Liver (tissue), 9 donors: ENCODE measurements around the gene PIP4K2A. TPM values are rescaled to one million over a fixed set of nuclear protein-coding genes. Genes with fewer than 3 reads are reported as not detected.

Experiments
- DNase-seq: peaks from one replicate; pipeline ENCODE4 v3.0.0-alpha.2; 2017; ENCODE audit warnings: low spot score
- H3K27ac ChIP-seq, 2 donors: one replicate each; pipeline ENCODE4 v1.7.0; 2013; ENCODE audit warnings: inconsistent platforms in 2 of 2, low read length in 2 of 2, control low read depth in 1 of 2, low read depth in 1 of 2, mild to moderate bottlenecking in 1 of 2
- H3K27me3 ChIP-seq, 4 donors: one replicate each; pipeline versions ENCODE4 v1.6.1 to v1.7.0; 2013; ENCODE audit warnings: low read length in 3 of 4, inconsistent platforms in 1 of 4, mild to moderate bottlenecking in 1 of 4, moderate library complexity in 1 of 4; ENCODE audit not compliant: control insufficient read depth in 4 of 4, insufficient read depth in 4 of 4
- H3K36me3 ChIP-seq, 4 donors: one replicate each; pipeline versions ENCODE4 v1.6.1 to v1.7.0; 2013; ENCODE audit warnings: low read length in 3 of 4, mild to moderate bottlenecking in 3 of 4, low read depth in 1 of 4, moderate library complexity in 1 of 4; ENCODE audit not compliant: control insufficient read depth in 4 of 4, insufficient read depth in 3 of 4
- H3K4me1 ChIP-seq, 4 donors: one replicate each; pipeline versions ENCODE4 v1.6.1 to v1.7.0; 2013; ENCODE audit warnings: low read length in 3 of 4, mild to moderate bottlenecking in 3 of 4, moderate library complexity in 1 of 4; ENCODE audit not compliant: control insufficient read depth in 4 of 4, insufficient read depth in 4 of 4
- H3K4me3 ChIP-seq, 3 donors: one replicate each; pipeline versions ENCODE4 v1.6.1 to v1.7.0; 2013; ENCODE audit warnings: low read length in 3 of 3, control low read depth in 1 of 3, low read depth in 1 of 3, mild to moderate bottlenecking in 1 of 3
- H3K9ac ChIP-seq, 2 donors: one replicate each; pipeline ENCODE4 v1.7.0; 2013; ENCODE audit warnings: low read length in 2 of 2, mild to moderate bottlenecking in 2 of 2, moderate library complexity in 2 of 2, control low read depth in 1 of 2, low read depth in 1 of 2
- H3K9me3 ChIP-seq, 4 donors: one replicate each; pipeline versions ENCODE4 v1.6.1 to v1.7.0; 2013; ENCODE audit warnings: low read length in 3 of 4; ENCODE audit not compliant: control insufficient read depth in 4 of 4
- ATF3 ChIP-seq: IDR thresholded peaks from 2 replicates; pipeline ENCODE4 v1.6.1; 2016; ENCODE audit warnings: antibody characterized with exemption
- CTCF ChIP-seq: fragments of 150-350 bp; IDR thresholded peaks from 2 replicates; pipeline ENCODE4 v1.5.1; 2017; ENCODE audit warnings: improper control_type of control experiment, low read depth, low read length; ENCODE audit not compliant: missing input control
- EGR1 ChIP-seq, 2 donors: IDR thresholded peaks; 2 replicates each; pipeline ENCODE4 v1.6.1; 2016 to 2018; ENCODE audit warnings: antibody characterized with exemption in 2 of 2, low read depth in 2 of 2
- FOXA1 ChIP-seq: IDR thresholded peaks from 2 replicates; pipeline ENCODE4 v1.6.1; 2016; ENCODE audit warnings: antibody characterized with exemption
- FOXA2 ChIP-seq: IDR thresholded peaks from 2 replicates; pipeline ENCODE4 v1.6.1; 2016; ENCODE audit warnings: antibody characterized with exemption
- GABPA ChIP-seq, 2 donors: IDR thresholded peaks in 1 of 2; conservative IDR thresholded peaks in 1 of 2; 2 replicates each; pipeline ENCODE4 v1.6.1; 2016; ENCODE audit warnings: antibody characterized with exemption in 2 of 2, mild to moderate bottlenecking in 1 of 2, moderate library complexity in 1 of 2
- HNF4A ChIP-seq, 2 donors: conservative IDR thresholded peaks; 2 replicates each; pipeline ENCODE4 v1.6.1; 2016; ENCODE audit warnings: antibody characterized with exemption in 2 of 2, mild to moderate bottlenecking in 2 of 2
- HNF4G ChIP-seq: IDR thresholded peaks from 2 replicates; pipeline ENCODE4 v1.6.1; 2016; ENCODE audit warnings: antibody characterized with exemption
- JUND ChIP-seq, 2 donors: IDR thresholded peaks; 2 replicates each; pipeline ENCODE4 v1.6.1; 2016; ENCODE audit warnings: antibody characterized with exemption in 2 of 2
- MAX ChIP-seq: IDR thresholded peaks from 2 replicates; pipeline ENCODE4 v1.6.1; 2016; ENCODE audit warnings: antibody characterized with exemption
- NR2F2 ChIP-seq: IDR thresholded peaks from 2 replicates; pipeline ENCODE4 v1.6.1; 2016; ENCODE audit warnings: antibody characterized with exemption
- RAD21 ChIP-seq, 2 donors: IDR thresholded peaks; 2 replicates each; pipeline ENCODE4 v1.6.1; 2016; ENCODE audit warnings: antibody characterized with exemption in 2 of 2, mild to moderate bottlenecking in 2 of 2
- REST ChIP-seq: IDR thresholded peaks from 2 replicates; pipeline ENCODE4 v1.6.1; 2016; ENCODE audit warnings: antibody characterized with exemption, mild to moderate bottlenecking
- RXRA ChIP-seq, 2 donors: IDR thresholded peaks; 2 replicates each; pipeline ENCODE4 v1.6.1; 2017 to 2018; ENCODE audit warnings: antibody characterized with exemption in 2 of 2, mild to moderate bottlenecking in 1 of 2
- SP1 ChIP-seq: IDR thresholded peaks from 2 replicates; pipeline ENCODE4 v1.6.1; 2018; ENCODE audit warnings: antibody characterized with exemption, mild to moderate bottlenecking
- TAF1 ChIP-seq: conservative IDR thresholded peaks from 2 replicates; pipeline ENCODE4 v1.6.1; 2016; ENCODE audit warnings: antibody characterized with exemption, mild to moderate bottlenecking
- YY1 ChIP-seq: IDR thresholded peaks from 2 replicates; pipeline ENCODE4 v1.6.1; 2016; ENCODE audit warnings: antibody characterized with exemption, mild to moderate bottlenecking
- ZBTB33 ChIP-seq: IDR thresholded peaks from 2 replicates; pipeline ENCODE4 v1.6.1; 2016; ENCODE audit warnings: antibody characterized with exemption
- WGBS: extraction: QIAGEN DNeasy Blood & Tissue Kit; methylation state at CpG from one replicate; pipeline ENCODE4 v1.1.7; 2013; 5-methylcytosine and 5-hydroxymethylcytosine counted together
- polyA plus RNA-seq, 2 donors: library from polyadenylated mRNA; stranded (reverse) in 1 of 2; unstranded in 1 of 2; fragments of 200-250 nt in 1 of 2; fragments of >200 nt in 1 of 2; fragmentation: Nextera tagmentation in 1 of 2; extraction: Ambion mirVana in 1 of 2; gene quantifications; one replicate each; pipeline versions ENCODE4 v1.2.1 to v1.2.3, GENCODE V29; 2013 to 2015
- total RNA-seq, 2 donors: library from RNA; depleted of rRNA; stranded (reverse); fragments of >200 nt; gene quantifications; one replicate each; pipeline ENCODE4 v1.2.3, GENCODE V29; 2014
- donor health status: healthy.
- donor health status: healthy.
- donor health status: healthy.
- donor health status: healthy.
- donor health status: healthy.

The PIP4K2A gene
- total and polyA plus RNA-seq, 4 donors: 6.4 to 53.7 (median 8.6) TPM

GRCh38 chr10:22638863-22639262 lies 75.5 kb downstream of the PIP4K2A start:
- Histone ChIP-seq H3K9me3 (no peaks in the 10 kb centered on the region), H3K4me1 (peaks cover 0 to 13% (median 5%) of the 10 kb centered on the region in 4 donors), H3K27ac (no peak overlapping the region), H3K9ac (no peak overlapping the region), H3K4me3 (no peak overlapping the region), H3K27me3 (no peaks in the 10 kb centered on the region), H3K36me3 (peaks cover 0 to 1% (median 0%) of the 10 kb centered on the region in 4 donors)
- DNase-seq: no peak
- TF ChIP-seq ZBTB33 (no peak), NR2F2 (no peak), REST (no peak), SP1 (no peak), GABPA (IDR thresholded peaks at IDR 0.05 in 1 of 2, conservative IDR thresholded peaks at IDR 0.05 in 1 of 2) (no peak), YY1 (no peak), MAX (no peak), RXRA (IDR thresholded peaks at IDR 0.05) (no peak), RAD21 (IDR thresholded peaks at IDR 0.05) (no peak), HNF4G (no peak), HNF4A (conservative IDR thresholded peaks at IDR 0.05) (no peak)
- WGBS: 95% methylated on average over 1 of the region's 1 CpG

GRCh38 chr10:22637491-22637890 lies 76.9 kb downstream of the PIP4K2A start:
- Histone ChIP-seq H3K4me1 (peaks cover 0 to 5% (median 0%) of the 10 kb centered on the region in 4 donors), H3K4me3 (no peak overlapping the region), H3K27me3 (no peaks in the 10 kb centered on the region), H3K36me3 (peaks cover 0 to 1% (median 0%) of the 10 kb centered on the region in 4 donors), H3K27ac (no peak overlapping the region), H3K9me3 (no peaks in the 10 kb centered on the region), H3K9ac (no peak overlapping the region)
- WGBS: 94% methylated on average over 4 of the region's 4 CpGs
- TF ChIP-seq ATF3 (no peak), RXRA (IDR thresholded peaks at IDR 0.05) (no peak), JUND (IDR thresholded peaks at IDR 0.05) (no peak), CTCF (no peak), FOXA2 (no peak), NR2F2 (no peak), HNF4A (conservative IDR thresholded peaks at IDR 0.05) (no peak), HNF4G (no peak), RAD21 (IDR thresholded peaks at IDR 0.05) (no peak), SP1 (no peak), FOXA1 (no peak), GABPA (IDR thresholded peaks at IDR 0.05 in 1 of 2, conservative IDR thresholded peaks at IDR 0.05 in 1 of 2) (no peak), ZBTB33 (no peak), EGR1 (IDR thresholded peaks at IDR 0.05; ENCODE audit: low read depth in 2 of 2) (no peak), REST (no peak), YY1 (no peak), MAX (no peak), TAF1 (no peak)
- no peak for DNase-seq
